ENCODE results near the gene CASP10.
A peak's percentile ranks its signal among the peaks of the same experiment; 100 is the strongest.
"Not testable (repeated sequence)": the region's sequence is repeated elsewhere in the genome, so short reads cannot be mapped to it uniquely, and the experiment has no call there.

The CASP10 gene, protein sequence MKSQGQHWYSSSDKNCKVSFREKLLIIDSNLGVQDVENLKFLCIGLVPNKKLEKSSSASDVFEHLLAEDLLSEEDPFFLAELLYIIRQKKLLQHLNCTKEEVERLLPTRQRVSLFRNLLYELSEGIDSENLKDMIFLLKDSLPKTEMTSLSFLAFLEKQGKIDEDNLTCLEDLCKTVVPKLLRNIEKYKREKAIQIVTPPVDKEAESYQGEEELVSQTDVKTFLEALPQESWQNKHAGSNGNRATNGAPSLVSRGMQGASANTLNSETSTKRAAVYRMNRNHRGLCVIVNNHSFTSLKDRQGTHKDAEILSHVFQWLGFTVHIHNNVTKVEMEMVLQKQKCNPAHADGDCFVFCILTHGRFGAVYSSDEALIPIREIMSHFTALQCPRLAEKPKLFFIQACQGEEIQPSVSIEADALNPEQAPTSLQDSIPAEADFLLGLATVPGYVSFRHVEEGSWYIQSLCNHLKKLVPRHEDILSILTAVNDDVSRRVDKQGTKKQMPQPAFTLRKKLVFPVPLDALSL

DNA sequence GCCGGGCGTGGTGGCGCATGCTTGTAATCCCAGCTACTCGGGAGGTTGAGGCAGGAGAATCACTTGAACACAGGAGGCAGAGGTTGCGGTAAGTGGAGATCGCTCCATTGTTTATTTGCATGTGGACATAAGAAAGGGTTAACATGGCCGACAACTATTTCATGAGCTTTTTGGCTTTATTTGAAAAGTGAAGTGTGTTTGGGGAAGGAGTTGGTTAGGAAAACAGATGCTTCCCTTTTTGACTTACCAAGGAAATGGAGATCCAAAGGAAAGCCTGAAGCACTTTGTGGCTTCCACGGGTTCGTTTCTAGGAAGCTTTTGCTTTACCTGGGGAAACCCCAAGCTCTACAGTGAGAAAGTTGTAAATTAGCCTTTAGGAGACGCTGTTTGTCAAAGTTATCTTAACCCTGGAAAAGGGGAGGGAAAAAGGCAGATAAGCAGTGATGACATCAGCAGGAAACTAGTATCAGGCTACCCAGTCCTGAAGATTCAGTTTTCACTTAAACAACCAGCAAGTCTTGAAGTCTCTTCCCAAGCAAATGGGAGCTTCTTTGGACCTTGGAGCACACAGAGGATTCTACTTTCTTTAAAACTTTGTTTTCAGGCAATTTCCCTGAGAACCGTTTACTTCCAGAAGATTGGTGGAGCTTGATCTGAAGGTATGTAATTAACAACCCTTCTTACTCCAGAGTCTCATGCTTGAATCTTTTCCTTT is at the start of gene CASP10:
Gene CASP10, plus strand, starts transcription at position 492 of the 715 bp plus-strand sequence. CDS start 2,637 bp downstream, outside the sequence.
- Histone ChIP-seq H2AFZ (ENCODE audit: low read length, unreplicated experiment) (peak within 1 kb of the TSS; percentile 74), H3K79me2 (ENCODE audit: control insufficient read depth, insufficient read depth, low read length, unreplicated experiment) (peaks cover 2% of the 10 kb centered on the region), H3K27me3 (ENCODE audit: insufficient read depth, low read length) (no peaks in the 10 kb centered on the region), H3K4me1 (ENCODE audit: control insufficient read depth, insufficient read depth, low read length, unreplicated experiment) (peaks cover 7% of the 10 kb centered on the region), H3K36me3 (ENCODE audit: insufficient read depth, low read length) (0 out of 2 replicates have a peak, but pooled peaks cover 5% of the 10 kb centered on the region), H3K4me3 (ENCODE audit: low read depth, low read length) (peak within 1 kb of the TSS; percentile 74), H3K27ac (ENCODE audit: low read depth, low read length) (peak within 1 kb of the TSS; percentile 19; the same call in 1 of the 2 replicates)

GRCh38 chr2:201135386-201135785 is 47.6 kb upstream of the CASP10 start:
- Histone ChIP-seq H2AFZ (ENCODE audit: low read length, unreplicated experiment) (no peak overlapping the region), H3K79me2 (ENCODE audit: control insufficient read depth, insufficient read depth, low read length, unreplicated experiment) (peaks cover 43% of the 10 kb centered on the region), H3K27me3 (ENCODE audit: insufficient read depth, low read length) (no peaks in the 10 kb centered on the region), H3K36me3 (ENCODE audit: insufficient read depth, low read length) (peaks cover 48% of the 10 kb centered on the region), H3K4me1 (ENCODE audit: control insufficient read depth, insufficient read depth, low read length, unreplicated experiment) (peaks cover 43% of the 10 kb centered on the region), H3K4me3 (ENCODE audit: low read depth, low read length) (no peak overlapping the region), H3K27ac (ENCODE audit: low read depth, low read length) (peak overlapping the region; percentile 79)

GRCh38 chr2:201136889-201137321 is 46.0 kb upstream of the CASP10 start:
- H3K4me1 ChIP-seq (ENCODE audit: control insufficient read depth, insufficient read depth, low read length, unreplicated experiment) = peaks cover 30% of the 10 kb centered on the region
- H3K27me3 ChIP-seq (ENCODE audit: insufficient read depth, low read length) = no peaks in the 10 kb centered on the region
- H2AFZ ChIP-seq (ENCODE audit: low read length, unreplicated experiment) = no peak overlapping the region
- H3K4me3 ChIP-seq (ENCODE audit: low read depth, low read length) = no peak overlapping the region
- peaks cover 58% of the 10 kb centered on the region for H3K36me3 ChIP-seq (ENCODE audit: insufficient read depth, low read length)
- H3K27ac ChIP-seq (ENCODE audit: low read depth, low read length) = peak overlapping the region; percentile 7; the same call in 1 of the 2 replicates
- H3K79me2 ChIP-seq (ENCODE audit: control insufficient read depth, insufficient read depth, low read length, unreplicated experiment) = peaks cover 29% of the 10 kb centered on the region

DNA sequence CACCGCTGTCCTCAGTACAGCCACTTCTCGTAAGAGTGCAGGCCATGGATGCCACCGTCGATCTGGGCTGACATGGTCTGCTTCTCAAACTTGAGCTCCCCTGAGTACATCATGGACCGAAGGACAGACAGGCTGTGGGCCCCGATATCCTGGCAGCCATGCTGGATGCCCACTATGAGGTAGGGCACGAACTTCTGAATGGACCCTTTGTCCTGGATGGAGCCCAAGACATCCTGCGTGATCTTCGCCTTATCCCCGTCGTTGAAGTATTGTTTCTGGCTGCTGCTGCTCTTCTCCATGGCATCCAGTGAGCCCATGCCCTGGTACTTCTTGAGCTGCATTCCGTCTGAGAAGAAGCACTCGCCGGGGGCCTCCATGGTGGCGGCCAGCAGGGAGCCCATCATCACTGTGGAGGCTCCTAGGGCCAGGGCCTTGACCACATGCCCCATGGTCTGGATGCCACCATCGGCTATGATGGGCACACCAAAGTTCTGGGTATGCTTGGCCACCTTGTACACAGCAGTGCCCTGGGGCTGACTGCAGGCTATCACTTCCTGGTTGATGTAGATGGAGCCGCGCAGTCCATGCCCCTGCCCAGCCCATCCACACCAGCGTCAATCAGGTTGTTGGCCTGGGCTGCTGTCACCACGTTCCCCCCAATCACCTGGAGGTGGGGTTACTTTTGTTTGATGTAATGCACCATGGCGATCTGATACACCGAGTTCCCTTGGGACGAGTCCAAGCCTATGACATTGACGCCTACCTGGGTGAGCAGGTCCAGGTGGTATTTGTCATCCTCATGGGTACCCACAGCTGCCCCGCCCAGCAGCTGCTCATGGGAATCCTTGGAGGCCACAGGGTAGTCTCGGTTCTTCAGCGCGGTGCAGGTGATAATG is 45.2 kb upstream of the CASP10 start:
- Histone ChIP-seq H3K36me3 (ENCODE audit: insufficient read depth, low read length) (peaks cover 59% of the 10 kb centered on the region), H3K27ac (ENCODE audit: low read depth, low read length) (no peak overlapping the region), H3K4me1 (ENCODE audit: control insufficient read depth, insufficient read depth, low read length, unreplicated experiment) (peaks cover 26% of the 10 kb centered on the region), H3K79me2 (ENCODE audit: control insufficient read depth, insufficient read depth, low read length, unreplicated experiment) (peaks cover 22% of the 10 kb centered on the region), H3K27me3 (ENCODE audit: insufficient read depth, low read length) (no peaks in the 10 kb centered on the region), H3K4me3 (ENCODE audit: low read depth, low read length) (no peak overlapping the region), H2AFZ (ENCODE audit: low read length, unreplicated experiment) (no peak overlapping the region)

GRCh38 chr2:201138401-201138970 is 44.5 kb upstream of the CASP10 start:
- Histone ChIP-seq H3K4me3 (ENCODE audit: low read depth, low read length) (no peak overlapping the region), H3K4me1 (ENCODE audit: control insufficient read depth, insufficient read depth, low read length, unreplicated experiment) (peaks cover 19% of the 10 kb centered on the region), H2AFZ (ENCODE audit: low read length, unreplicated experiment) (no peak overlapping the region), H3K36me3 (ENCODE audit: insufficient read depth, low read length) (peaks cover 56% of the 10 kb centered on the region), H3K79me2 (ENCODE audit: control insufficient read depth, insufficient read depth, low read length, unreplicated experiment) (peaks cover 15% of the 10 kb centered on the region), H3K27ac (ENCODE audit: low read depth, low read length) (no peak overlapping the region), H3K27me3 (ENCODE audit: insufficient read depth, low read length) (no peaks in the 10 kb centered on the region)

GRCh38 chr2:201138986-201139781 is 43.8 kb upstream of the CASP10 start:
- Histone ChIP-seq H3K36me3 (ENCODE audit: insufficient read depth, low read length) (peaks cover 55% of the 10 kb centered on the region), H3K4me1 (ENCODE audit: control insufficient read depth, insufficient read depth, low read length, unreplicated experiment) (peaks cover 19% of the 10 kb centered on the region), H3K79me2 (ENCODE audit: control insufficient read depth, insufficient read depth, low read length, unreplicated experiment) (peaks cover 15% of the 10 kb centered on the region)
- H3K27me3 ChIP-seq (ENCODE audit: insufficient read depth, low read length); H3K27ac ChIP-seq (ENCODE audit: low read depth, low read length); H2AFZ ChIP-seq (ENCODE audit: low read length, unreplicated experiment); H3K4me3 ChIP-seq (ENCODE audit: low read depth, low read length): not testable (repeated sequence)

DNA sequence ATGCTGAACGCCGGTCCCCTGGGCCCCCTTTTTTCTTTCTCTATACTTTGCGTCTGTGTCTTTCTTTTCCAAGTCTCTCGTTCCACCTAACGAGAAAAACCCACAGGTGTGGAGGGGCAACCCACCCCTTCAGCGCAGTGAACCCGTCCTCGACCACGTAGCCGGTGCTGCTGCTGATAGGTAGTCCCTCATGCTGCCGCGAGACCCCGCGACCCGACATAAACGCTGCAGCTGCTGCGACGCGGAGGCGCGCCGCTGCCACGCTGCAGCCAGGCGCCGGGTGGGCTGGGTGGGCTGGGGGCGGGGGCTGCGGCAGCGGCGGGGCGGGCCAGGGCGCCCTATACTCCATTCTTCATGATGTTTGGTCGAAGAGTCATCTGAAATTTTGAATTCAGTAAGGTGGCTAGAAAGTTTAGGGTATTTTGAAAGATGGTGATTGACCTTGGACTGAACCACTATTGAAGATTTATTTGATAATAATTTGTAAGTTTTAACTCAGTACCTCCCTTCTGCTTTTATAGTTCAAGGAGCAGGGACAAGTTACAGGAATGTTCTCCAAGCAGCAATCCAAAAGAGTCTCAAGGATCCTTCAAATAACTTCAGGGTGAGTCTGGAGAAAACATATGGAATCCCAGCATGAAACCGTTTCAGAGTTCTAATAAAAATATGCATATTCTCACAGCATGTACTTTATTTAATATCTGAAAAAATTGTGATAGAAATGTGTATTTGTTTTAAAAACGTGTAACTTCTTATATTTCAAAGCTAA is 42.9 kb upstream of the CASP10 start:
- peaks cover 17% of the 10 kb centered on the region for H3K4me1 ChIP-seq (ENCODE audit: control insufficient read depth, insufficient read depth, low read length, unreplicated experiment)
- H3K4me3 ChIP-seq (ENCODE audit: low read depth, low read length) = no peak overlapping the region
- peaks cover 14% of the 10 kb centered on the region for H3K79me2 ChIP-seq (ENCODE audit: control insufficient read depth, insufficient read depth, low read length, unreplicated experiment)
- no peaks in the 10 kb centered on the region for H3K27me3 ChIP-seq (ENCODE audit: insufficient read depth, low read length)
- no peak overlapping the region for H2AFZ ChIP-seq (ENCODE audit: low read length, unreplicated experiment)
- H3K27ac ChIP-seq (ENCODE audit: low read depth, low read length) = peak overlapping the region; percentile 14; the same call in 1 of the 2 replicates
- peaks cover 55% of the 10 kb centered on the region for H3K36me3 ChIP-seq (ENCODE audit: insufficient read depth, low read length)

GRCh38 chr2:201144101-201145051 is 38.6 kb upstream of the CASP10 start:
- H3K79me2 ChIP-seq (ENCODE audit: control insufficient read depth, insufficient read depth, low read length, unreplicated experiment) = no peaks in the 10 kb centered on the region
- H3K4me1 ChIP-seq (ENCODE audit: control insufficient read depth, insufficient read depth, low read length, unreplicated experiment) = peaks cover 12% of the 10 kb centered on the region
- peaks cover 21% of the 10 kb centered on the region for H3K36me3 ChIP-seq (ENCODE audit: insufficient read depth, low read length)
- H2AFZ ChIP-seq (ENCODE audit: low read length, unreplicated experiment) = no peak overlapping the region
- no peak overlapping the region for H3K4me3 ChIP-seq (ENCODE audit: low read depth, low read length)
- H3K27me3 ChIP-seq (ENCODE audit: insufficient read depth, low read length) = no peaks in the 10 kb centered on the region
- 0 out of 2 replicates have a peak overlapping the region, but pooled peaks have one; percentile 1 for H3K27ac ChIP-seq (ENCODE audit: low read depth, low read length)

Data from ACC112 (cell line).